NCI-H1092 treated with DMSO at 0.1 percent for 48 hours (cell line): ENCODE results near the gene GALNT14.

Experiments used
- DNase-seq: peaks from one replicate; lab custom pipeline; 2025; lab: John Stamatoyannopoulos, UW

Gene GALNT14

DNA sequence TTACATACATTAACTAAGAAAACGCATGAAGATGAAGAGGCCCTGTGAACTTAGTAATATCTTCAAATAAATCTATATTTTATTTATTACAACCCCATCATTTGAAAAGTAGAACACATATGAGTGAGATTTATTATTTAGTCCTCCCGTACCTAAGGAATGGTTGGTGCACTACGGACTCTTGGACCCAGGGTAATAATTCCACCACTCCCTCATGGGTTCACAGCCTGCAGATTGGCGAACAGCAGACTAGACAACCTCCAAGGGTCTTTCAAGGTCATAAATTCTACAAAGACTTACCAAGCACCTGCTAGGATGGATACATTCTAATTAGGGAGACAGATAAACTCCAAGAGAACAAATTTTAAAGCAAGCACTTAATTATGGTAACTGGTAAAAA, 51.6 kb downstream of the GALNT14 start:
- no peak for DNase-seq

DNA sequence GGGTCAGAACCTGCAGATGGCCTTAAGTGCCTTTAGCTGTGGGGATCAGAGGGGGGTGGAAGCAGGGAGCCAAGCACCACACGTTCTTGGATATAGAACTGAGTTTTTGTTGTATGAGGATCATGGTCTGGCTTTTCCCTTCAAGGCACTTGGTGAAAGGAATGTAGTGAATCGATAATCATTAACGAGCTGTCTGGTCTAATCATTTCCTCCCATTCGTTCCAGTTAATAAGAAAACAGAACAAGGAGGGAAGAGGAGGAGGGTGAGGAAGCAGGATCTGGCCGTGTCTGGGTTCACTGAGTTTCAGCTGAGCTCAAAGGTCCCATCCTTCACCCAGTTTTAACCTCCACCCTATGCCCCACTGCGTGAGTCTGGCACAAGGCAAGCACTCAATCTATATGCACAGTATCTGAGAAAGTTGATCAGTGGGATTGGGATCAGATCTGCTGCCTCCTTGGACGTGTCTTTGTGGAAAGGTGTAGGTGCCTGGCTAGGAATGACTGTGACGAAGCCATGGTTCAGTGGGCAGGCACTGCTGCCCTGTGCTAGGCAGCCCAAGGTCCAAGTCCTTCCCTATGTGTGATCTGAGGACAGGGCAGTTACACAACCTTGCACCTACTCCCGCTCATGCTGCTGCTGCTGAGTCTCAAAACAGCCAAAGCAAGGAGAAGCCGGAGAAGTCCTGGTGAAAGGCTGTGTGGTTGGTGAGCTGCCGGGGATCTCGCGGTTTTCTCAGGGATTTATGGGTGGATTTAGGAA, 54.8 kb downstream of the GALNT14 start:
- no peak for DNase-seq

DNA sequence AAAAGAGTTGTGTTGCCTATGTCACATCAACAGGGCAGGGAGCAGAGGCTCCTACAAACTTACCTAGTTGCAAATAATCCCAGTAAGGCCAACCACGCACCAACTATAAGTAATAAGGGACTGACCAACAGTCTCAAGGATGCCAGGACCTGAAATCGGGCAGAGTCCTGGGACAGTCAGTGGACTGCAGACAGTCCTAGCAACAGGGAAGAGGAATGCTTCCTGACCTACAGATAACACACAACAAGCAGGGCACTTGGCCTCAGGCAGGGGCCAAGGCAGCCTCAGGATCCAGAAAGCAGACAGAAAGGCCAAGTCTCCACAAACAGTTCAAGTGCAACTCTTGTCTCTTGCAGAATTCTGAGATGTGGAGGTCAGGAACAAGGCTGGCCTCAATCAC, 56.2 kb downstream of the GALNT14 start:
- no peak for DNase-seq

DNA sequence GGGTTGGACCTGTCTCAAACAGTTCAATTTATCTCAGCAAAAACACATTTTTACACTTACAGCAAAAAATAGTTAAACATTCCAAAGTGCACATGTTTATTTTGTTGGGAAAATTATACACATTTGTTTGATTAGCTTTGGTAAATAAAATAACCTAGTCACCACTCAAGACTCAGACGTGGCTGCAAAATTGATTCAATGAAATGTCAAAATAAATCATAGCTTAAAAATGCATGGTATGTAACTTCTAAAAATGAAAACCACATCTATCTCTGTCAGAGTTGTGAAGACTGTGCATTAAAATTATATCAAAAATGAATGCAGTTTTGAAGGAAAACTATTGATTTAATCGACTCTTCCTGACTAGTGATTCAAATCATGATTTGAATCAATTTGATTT, 56.7 kb downstream of the GALNT14 start:
- DNase-seq, result no peak

DNA sequence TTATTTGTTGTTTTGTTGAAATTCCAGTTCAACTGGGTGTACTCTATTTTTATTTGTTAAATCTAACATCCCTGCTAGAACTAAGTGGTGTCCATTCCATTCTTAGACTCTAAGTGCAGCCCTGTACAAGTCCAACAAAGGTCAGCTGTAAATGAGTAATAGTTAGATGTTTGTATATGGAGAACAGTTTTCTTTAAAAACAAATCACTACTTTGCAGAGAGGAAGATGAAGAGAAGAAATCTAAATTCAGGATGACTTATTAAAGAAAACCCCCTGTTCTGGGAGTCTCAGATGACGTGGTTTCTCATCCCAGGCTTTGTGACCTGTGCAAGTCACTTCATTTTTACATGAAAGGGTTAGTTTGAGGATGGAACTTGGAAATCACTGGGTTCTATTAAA, 57.9 kb downstream of the GALNT14 start:
- no peak for DNase-seq

DNA sequence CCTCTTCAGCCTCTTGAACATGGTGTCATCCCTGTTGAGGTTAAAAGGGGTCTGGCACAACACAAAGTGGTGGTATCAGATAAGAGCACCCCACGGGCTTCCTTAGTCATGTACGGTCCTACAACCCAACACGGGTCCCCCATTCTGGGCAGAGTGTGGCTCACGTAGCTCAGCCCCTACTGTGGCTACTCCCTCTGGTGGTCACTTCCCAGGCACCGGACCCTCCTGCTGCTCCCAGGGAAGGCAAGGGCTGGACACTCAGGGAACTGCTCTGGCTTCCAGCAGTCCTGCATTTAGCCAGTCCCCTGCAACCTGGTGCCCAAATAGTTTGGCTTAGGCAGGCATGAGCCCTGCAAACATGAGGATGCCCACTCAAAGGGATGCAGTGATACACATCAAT, 58.6 kb downstream of the GALNT14 start:
- DNase-seq, result no peak

DNA sequence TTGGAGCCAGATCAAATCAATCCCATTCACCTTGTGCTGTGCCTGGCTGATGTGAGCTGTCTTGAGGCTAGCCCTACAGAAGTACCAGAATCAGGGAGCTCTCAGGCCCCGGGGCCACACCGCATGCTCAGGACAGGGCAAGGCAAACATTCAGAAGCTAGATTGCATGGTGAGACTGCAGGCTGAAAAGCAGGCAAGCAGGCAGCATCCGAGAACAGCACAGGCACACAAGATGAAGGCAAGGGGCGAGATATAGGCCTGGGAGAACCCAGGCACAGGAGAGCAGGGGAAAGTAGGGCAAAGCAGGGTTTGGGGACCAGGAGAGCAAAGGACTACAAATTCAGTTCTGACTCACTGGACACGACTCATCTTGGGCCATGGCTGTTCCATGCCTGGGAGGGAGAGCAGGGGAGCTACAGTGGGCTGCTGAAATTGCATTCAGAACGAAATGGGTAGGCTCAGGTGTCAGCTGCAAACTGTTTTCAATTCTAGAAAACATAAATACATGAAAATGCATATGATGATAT, 59.6 kb downstream of the GALNT14 start:
- DNase-seq, result no peak

DNA sequence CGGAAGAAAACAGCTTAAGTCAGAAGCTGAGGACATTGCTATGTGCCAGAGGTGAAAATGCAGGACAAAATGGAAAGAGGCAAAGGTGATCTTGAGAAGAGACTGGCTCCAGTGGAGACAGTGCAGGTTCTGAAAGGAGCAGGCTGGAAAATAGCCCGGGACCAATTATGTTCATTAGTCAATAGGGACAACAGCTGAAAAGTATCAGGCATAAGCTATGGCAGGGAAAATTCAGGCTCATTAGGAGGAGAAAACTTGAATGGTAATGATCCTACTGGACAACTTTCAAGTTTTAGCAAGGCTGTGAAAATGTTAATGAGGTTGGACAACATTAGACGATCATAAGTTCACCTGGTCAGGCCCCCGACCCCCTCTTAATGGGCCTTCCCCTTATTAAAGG, 60.2 kb downstream of the GALNT14 start:
- no peak for DNase-seq

DNA sequence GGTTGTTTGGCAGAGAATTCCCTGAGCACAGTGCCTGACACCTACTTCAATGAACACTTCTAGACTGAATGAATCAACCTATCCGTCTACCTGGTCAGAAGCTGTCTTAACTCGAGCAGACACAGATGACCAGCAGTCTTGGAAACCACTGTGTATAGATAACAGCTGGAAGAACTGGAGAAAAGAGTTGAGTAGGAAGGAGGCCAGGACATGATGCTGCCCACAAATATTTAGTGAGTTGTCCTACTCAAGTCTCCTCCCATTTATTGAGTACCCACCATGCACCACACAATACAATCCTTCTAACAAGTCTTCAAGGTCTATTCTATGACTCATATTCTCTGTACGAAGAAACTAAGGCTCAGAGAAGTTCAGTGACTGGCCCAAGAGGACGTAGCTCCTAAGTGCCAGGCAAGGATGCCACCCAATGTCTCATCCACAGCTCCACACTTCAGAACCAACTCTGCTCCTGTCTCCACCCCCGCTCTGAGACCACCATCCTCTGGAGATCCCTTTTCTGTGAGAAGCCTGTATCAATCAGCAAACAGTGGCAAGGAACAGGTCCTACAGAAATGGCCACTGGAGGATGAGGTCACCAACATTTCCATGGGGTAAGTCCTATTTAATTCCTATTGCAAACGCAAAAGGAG, 62.2 kb downstream of the GALNT14 start:
- no peak for DNase-seq

DNA sequence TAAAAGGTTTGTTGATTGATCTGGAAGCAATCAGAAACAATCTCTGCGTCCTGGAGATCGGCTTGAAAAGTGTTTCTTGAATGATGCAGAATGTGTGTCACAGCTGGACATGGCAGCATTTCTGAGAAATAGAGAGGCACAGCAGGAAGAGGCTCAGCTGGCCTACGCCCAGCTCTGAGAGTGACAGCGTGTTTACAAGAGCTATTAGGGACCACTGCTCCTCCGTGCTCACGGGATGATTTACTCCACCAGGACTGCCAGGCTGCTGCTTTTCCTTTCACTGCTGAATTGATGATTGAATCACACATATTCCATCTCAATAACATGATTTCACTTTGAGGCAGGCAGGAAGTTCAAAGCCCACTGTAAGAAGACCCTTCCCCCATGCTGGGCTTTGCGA, 62.8 kb downstream of the GALNT14 start:
- DNase-seq, result no peak

DNA sequence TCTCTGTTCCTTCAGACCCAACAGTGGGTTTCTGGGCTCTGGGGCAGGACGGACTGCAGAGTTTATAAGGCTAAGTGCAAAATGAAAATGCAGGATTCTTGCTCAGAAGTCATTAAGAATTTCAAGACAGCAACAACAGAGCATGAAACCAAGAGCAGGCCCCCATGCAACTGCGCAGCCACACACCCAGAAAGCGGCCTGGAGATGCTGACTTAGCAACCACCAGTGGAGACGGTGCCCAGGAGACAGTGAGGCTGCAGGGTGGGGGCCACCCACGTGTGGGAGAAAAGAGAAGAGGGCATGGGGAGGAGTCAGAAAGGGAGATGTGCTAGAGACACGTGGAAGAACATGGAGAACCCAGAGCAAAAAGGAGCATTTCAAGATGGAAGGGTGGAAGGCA, 66.5 kb downstream of the GALNT14 start:
- DNase-seq, result no peak

DNA sequence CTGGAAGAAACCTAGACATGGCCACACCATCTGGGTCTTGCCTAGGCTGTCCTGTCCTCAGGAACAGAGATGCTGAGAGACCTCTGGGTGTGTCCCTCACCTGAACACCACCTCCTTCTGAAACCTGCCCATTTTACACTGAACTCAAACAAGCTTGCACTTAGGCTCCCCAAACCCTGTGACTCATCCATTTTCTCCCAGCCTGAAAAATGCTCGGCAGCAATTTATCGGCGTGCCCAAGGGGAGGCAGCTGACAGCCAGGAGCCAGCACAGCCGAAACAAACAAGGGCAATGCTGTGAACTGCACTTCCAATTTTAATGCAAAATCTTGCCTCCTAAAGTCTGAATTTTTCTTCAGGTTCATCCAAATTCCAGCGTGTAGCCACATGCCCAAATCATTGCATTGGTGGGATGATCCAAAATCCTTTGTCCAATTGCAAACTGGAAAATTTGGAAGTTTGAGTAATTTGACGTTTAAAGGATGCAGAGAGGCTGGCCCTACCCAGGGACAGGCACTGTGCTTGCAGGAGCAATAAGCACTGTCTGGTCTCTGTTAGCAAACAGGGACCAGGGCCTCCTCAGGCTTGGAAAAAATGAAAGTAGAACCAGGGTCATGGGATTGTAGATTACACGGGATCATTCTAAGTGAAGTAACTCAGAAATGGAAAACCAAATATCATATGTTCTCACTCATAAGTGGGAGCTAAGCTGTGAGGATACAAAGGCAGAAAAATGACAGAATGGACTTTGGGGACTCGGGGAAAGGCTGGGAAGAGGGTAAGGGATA, 67.7 kb downstream of the GALNT14 start:
- no peak for DNase-seq

DNA sequence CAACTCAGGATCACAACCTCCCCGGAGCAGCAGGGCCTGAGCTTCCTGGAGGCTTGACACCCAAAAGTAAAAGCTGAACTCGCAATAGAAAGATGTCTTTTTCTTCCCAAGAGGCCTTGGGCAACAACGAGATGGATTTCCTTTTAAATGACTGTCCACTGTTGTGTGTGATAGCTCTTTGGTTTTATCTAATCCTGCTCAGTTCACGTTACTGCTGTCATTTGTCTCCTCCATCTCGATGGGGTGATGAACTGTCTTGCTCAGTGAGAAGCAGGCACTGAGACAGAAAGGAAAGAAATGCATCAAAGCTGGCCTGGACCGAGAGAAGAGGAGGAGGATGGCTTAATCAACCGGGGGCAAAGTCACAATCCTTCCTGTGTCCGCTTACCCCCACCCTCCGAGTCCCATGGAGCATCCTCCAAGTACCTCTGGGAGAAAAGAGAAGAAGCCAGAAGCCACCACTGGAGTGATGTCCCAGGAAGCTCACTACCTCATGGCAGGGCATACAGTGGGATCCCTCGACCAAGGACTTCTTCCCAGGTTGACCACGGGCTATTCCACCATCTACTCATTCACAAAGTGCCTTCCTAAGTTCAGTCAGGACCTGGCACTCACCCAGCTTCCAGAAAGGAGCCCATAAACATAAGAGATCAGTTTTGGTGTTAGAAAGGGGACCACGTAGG, 68.5 kb downstream of the GALNT14 start:
- DNase-seq, result no peak

DNA sequence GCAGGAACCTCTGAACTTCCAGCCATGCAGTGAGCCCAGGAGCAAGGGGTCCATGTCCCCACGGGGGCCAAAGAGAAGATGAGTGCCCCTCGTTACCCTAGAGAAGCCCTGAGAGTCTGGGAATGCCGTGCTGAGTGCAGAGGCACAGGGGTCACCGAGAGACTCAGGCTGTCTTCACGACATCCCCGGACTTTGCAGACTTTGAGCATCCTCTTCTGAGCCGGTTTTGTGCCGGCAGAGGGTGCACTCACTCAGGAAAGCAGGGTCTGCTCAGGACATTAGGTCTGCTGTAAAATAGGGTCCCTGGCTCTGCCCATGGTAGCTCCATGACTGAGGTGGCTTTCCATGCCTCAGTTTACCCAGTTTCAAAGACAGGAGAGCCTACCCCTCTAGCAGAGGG, 71.0 kb downstream of the GALNT14 start:
- no peak for DNase-seq

DNA sequence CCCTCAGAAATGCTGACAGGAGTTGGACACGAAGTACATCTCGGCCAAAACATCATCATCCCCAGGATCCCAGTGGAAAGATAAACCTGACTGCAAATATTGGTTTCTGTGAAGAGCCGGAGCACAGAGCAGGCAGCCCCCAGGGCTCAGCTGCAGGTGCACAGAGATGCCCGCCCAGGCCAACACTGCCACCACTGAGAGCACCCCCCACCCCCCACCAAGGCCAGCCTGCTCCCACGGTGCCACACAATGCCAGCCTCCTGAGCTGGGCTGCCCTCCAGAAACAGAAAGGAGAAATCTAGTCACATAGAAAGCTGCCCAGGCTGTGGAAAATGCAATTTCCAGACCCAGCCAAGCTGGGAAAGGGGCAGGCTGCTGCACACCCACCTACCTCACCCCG, 71.7 kb downstream of the GALNT14 start:
- peak; percentile 29 for DNase-seq

DNA sequence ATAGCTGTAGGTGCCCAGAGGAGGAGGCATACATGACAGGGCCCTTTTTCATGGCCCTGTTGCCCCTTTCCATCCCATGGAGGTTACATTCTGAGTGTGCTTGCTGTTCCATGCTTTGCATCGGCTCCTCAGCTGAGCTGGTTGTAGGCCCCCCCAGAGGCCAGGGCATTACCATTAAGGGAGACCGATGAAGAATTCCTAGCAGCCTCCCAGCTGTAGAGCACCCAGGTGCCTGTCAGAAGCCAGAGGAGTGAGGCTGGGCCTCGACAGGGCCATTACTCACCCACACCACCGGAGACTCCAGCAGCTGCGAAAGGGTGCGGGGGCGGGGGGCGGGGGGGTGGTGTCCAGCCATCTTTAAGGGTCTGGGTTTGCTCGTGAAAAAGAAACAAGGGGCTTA, 72.2 kb downstream of the GALNT14 start:
- no peak for DNase-seq

DNA sequence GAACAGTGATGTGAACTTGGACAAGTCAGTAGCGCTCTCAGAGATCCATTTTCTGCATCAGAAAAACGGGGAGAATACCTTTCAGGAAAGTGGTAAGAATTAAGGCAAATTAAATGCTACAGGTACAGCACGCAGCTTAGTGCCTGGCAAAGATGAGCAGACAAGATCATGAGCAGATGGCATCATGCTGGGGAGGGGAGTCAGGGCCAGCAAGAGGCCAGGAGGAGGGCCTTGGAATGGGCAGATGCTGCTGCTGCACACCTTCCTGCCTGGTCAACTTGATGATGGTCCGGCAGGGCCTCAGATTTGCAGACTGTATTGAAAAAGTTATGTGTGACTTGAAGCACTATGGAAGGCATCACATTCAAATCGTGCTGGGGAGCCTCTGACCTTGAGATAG, 72.9 kb downstream of the GALNT14 start:
- DNase-seq, result no peak

DNA sequence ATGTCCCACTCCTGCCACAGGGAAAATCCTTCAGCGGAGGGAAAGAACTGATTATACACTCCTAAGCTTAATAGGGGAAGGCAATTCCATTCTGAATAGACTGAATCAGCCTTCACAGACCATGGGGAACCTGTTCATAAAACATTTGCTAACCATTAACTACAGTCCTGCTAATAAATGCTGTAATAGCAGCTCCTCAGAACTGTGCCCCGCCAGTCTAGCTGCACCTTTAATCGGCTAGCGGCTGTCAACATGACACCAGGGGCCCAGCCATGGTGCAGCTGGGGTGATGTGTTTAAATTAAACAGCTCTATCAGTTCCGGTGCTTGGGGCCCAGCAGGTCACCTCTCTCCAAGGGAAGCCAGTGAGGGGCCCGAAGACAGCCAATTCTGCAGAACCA, 77.8 kb downstream of the GALNT14 start:
- no peak for DNase-seq

DNA sequence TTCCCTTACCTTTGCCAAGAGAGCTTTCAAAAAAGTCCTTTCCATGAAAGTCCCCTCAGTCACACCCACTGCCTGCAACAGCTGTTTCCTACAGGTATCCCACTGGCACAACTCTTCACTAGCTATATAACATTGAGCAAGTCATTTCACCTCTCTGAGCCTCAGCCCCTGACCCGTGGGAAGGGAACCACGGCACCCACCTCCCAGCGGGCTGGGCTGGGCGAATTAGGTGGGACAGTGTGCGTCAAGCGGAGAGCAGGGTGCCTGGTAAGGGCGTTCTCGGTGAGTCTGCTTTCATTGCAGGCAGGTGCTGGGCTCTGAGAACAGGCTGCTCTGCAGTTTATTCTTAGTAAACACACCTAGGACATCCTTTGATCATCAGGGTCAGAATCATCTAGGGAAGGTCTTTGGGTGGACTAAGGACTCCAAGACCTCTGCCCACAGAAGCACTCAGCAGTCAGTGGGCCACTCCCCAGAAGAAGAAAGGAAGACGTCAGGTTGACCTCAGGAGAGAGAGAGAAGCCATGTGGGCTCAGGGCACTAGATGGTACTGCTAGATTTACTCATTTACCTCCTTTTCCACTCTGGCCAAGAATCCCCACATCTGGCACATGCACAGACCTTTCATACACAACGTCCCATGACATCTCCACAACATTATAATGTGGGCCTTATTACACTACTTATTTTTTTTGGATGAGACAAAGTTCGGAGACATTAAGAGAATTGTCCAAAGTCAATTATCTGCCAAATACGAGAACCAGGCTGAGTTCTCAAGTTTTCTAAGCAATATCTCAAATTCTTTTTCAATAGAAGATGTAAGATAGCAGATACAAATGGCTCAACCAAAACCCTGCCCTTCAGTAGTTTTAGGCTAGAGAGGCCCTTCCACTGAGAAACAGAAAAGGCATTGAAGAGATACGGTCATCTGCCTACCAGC, 79.9 kb downstream of the GALNT14 start:
- DNase-seq, result no peak

DNA sequence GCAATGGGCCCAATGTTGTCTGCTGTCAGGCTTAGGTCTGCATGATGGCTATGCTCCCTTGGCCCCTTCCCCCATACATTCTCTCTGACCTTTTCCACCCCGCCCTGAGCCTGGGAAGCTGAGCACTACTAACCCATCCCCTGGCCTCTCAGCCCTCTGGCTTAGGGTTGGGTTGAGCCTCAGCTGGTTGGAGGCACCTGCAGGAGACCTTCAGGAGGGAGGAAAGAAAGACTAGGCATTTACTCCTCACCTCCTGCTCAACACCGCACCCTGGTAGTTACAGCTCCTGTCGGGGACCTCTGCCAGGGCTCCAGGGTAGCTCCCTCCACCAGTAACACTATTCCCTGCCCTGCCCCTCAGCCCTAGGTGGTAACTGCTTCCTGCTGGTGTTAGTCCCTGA, 80.5 kb downstream of the GALNT14 start:
- DNase-seq, result no peak

DNA sequence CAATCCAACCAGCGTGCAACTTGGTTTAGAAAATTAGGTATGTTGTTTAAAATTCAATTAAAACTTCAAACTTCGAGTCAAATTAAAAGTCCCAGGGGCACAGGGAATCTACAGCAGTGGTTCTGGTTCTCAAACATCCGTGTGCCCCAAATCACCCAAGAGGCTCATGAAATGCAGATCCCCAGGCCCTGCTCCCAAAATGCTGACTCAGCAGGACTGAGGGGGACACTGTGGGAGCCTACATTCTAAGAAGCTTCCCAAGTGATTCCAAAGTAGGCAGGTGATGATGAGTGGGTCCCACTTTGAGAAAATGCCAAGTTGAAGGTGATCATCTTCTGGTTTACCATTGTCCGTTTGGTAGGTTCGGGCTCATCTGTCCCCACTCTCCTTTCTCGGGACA, 82.3 kb downstream of the GALNT14 start:
- no peak for DNase-seq
